Stomach (tissue), 9 donors: Measurements from ENCODE around the gene SERPINE1. TPM values are rescaled to one million over a fixed set of nuclear protein-coding genes. Genes with fewer than 3 reads are reported as not detected.
A peak's percentile ranks its signal among the peaks of the same experiment; 100 is the strongest.
"Not testable (repeated sequence)": the region's sequence is repeated elsewhere in the genome, so short reads cannot be mapped to it uniquely, and the experiment has no call there.

Experiments used
- DNase-seq, 2 donors: peaks; one replicate each; pipeline versions ENCODE4 v3.0.0 to v3.0.0-alpha.2; 2013 to 2019
- H3K27ac ChIP-seq, 5 donors: fragments of 200-600 bp in 4 of 5; sonication (generic) in 4 of 5; one replicate each; pipeline ENCODE4 v1.5.1; 2013 to 2019; ENCODE audit warnings: mild to moderate bottlenecking in 1 of 5, moderate library complexity in 1 of 5
- H3K27me3 ChIP-seq, 3 donors: fragments of 200-600 bp; sonication (generic); one replicate each; pipeline ENCODE4 v1.5.1; 2017 to 2019; ENCODE audit warnings: mixed run types in 1 of 3
- H3K36me3 ChIP-seq, 4 donors: fragments of 200-600 bp; sonication (generic); 1 replicate in 3 of 4; 2 replicates in 1 of 4; pipeline ENCODE4 v1.5.1; 2016 to 2019
- H3K4me1 ChIP-seq, 4 donors: fragments of 200-600 bp; sonication (generic); one replicate each; pipeline ENCODE4 v1.5.1; 2016 to 2019
- H3K4me3 ChIP-seq, 4 donors: fragments of 200-600 bp; sonication (generic) in 3 of 4; one replicate each; pipeline ENCODE4 v1.5.1; 2016 to 2019; ENCODE audit warnings: mild to moderate bottlenecking in 1 of 4
- H3K9me3 ChIP-seq, 4 donors: fragments of 200-600 bp; sonication (generic); one replicate each; pipeline ENCODE4 v1.5.1; 2016 to 2019
- CTCF ChIP-seq, 7 experiments: fragments of 450-650 bp in 4 of 7; fragments of 200-600 bp in 3 of 7; sonication (generic) in 3 of 7; IDR thresholded peaks; one replicate each; pipeline ENCODE4 v1.5.1; 2016 to 2019; ENCODE audit warnings: antibody characterized with exemption in 7 of 7, control low read depth in 2 of 7, mild to moderate bottlenecking in 1 of 7
- EP300 ChIP-seq: sonication (generic); formaldehyde crosslinking; IDR thresholded peaks from one replicate; pipeline ENCODE4 v1.6.1; 2017; ENCODE audit warnings: antibody characterized with exemption
- POLR2A ChIP-seq, 4 donors: fragments of 450-650 bp; IDR thresholded peaks; one replicate each; pipeline ENCODE4 v1.6.1; 2016; ENCODE audit warnings: antibody characterized with exemption in 4 of 4, control low read depth in 2 of 4, mild to moderate bottlenecking in 1 of 4, moderate library complexity in 1 of 4
- POLR2AphosphoS5 ChIP-seq, 3 donors: sonication (generic); formaldehyde crosslinking; IDR thresholded peaks; one replicate each; pipeline ENCODE4 v1.6.1; 2016; ENCODE audit warnings: antibody characterized with exemption in 3 of 3
- WGBS, 5 donors: extraction: QIAGEN DNeasy Blood & Tissue Kit in 3 of 5; methylation state at CpG; one replicate each; pipeline versions ENCODE4 v1.1.5 to v1.1.7; 2013 to 2018; 5-methylcytosine and 5-hydroxymethylcytosine counted together
- intact Hi-C: fragments of 100-400 bp; cut with DNase I; formaldehyde crosslinking; loops from one replicate; pipeline ENCODE4 v1.15.1; 2023; ENCODE audit warnings: low total_unique reads
- polyA plus RNA-seq, 3 donors: library from polyadenylated mRNA; stranded (reverse); fragments of 200-250 nt; gene quantifications; one replicate each; pipeline ENCODE4 v1.2.3, GENCODE V29; 2013
- total RNA-seq, 5 donors: library from RNA; depleted of rRNA; stranded (reverse); fragments of >200 nt; gene quantifications; one replicate each; pipeline versions ENCODE4 v1.1.0 to v1.2.3, GENCODE V29; 2014 to 2016
- donor health status: healthy with polysubstance abuse.
- donor health status: Bipolar disorder and iron deficiency.
- donor health status: healthy.

Gene SERPINE1
- total and polyA plus RNA-seq, 8 donors, result 0.58 to 25.0 (median 6.3) TPM

GRCh38 chr7:101127460-101128039 is 646 bp downstream of the SERPINE1 start:
- intact Hi-C loops, result no loop called here
- Histone ChIP-seq H3K36me3 (peaks cover 0 to 12% (median 2%) of the 10 kb centered on the region in 4 donors), H3K27me3 (peaks cover 0 to 23% (median 0%) of the 10 kb centered on the region in 3 donors), H3K4me3 (peak overlapping the region; percentile 8 to 37 (median 31)), H3K27ac (peak overlapping the region in 4 of 5 donors; percentile 38 to 81 (median 71)), H3K9me3 (no peaks in the 10 kb centered on the region), H3K4me1 (peaks cover 25 to 45% (median 29%) of the 10 kb centered on the region in 4 donors)
- WGBS, 5 donors, result 68 to 75% (median 74%) methylated on average over 3 of the region's 3 CpGs
- no peak for DNase-seq
- no peak for TF ChIP-seq EP300
- TF ChIP-seq POLR2A (IDR thresholded peaks at IDR 0.05), result no peak
- no peak for TF ChIP-seq POLR2AphosphoS5 (IDR thresholded peaks at IDR 0.05)
- TF ChIP-seq CTCF (IDR thresholded peaks at IDR 0.05), result no peak

GRCh38 chr7:101128040-101128834 is 1.3 kb downstream of the SERPINE1 start:
- 74 to 87% (median 77%) methylated on average over 12 to 14 of the region's 14 CpGs for WGBS, 5 donors
- no peaks in the 10 kb centered on the region for H3K9me3 ChIP-seq
- intact Hi-C loops, result no loop called here
- TF ChIP-seq POLR2AphosphoS5 (IDR thresholded peaks at IDR 0.05) (no peak), EP300 (no peak), POLR2A (IDR thresholded peaks at IDR 0.05) (no peak), CTCF (IDR thresholded peaks at IDR 0.05) (no peak)
- H3K36me3 ChIP-seq, result peaks cover 0 to 12% (median 2%) of the 10 kb centered on the region in 4 donors
- H3K4me3 ChIP-seq, result peak overlapping the region in 3 of 4 donors; percentile 1 to 37 (median 25)
- no peak for DNase-seq
- H3K4me1 ChIP-seq, result peaks cover 18 to 38% (median 25%) of the 10 kb centered on the region in 4 donors
- peaks cover 0 to 23% (median 0%) of the 10 kb centered on the region in 3 donors for H3K27me3 ChIP-seq
- peak overlapping the region in 1 of 5 donors; percentile 38 for H3K27ac ChIP-seq

- intact Hi-C loops, result no loop called here
- H3K36me3 ChIP-seq, result peaks cover 0 to 24% (median 2%) of the 10 kb centered on the region in 4 donors
- WGBS, 5 donors, result 80 to 86% (median 83%) methylated on average over 3 of the region's 3 CpGs
- no peak overlapping the region for H3K27ac ChIP-seq
- peaks cover 18 to 31% (median 22%) of the 10 kb centered on the region in 4 donors for H3K4me1 ChIP-seq
- no peaks in the 10 kb centered on the region for H3K9me3 ChIP-seq
- peaks cover 0 to 23% (median 0%) of the 10 kb centered on the region in 3 donors for H3K27me3 ChIP-seq
- no peak overlapping the region for H3K4me3 ChIP-seq
- no peak for TF ChIP-seq EP300
- TF ChIP-seq POLR2A (IDR thresholded peaks at IDR 0.05), result no peak
- TF ChIP-seq CTCF (IDR thresholded peaks at IDR 0.05), result no peak
- TF ChIP-seq POLR2AphosphoS5 (IDR thresholded peaks at IDR 0.05), result no peak
- DNase-seq, result no peak
These were observed 2.8 kb downstream of the SERPINE1 start for GRCh38 chr7:101129603-101130117.

- WGBS, 5 donors, result 81 to 90% (median 85%) methylated on average over 18 of the region's 18 CpGs
- H3K27me3 ChIP-seq, result peaks cover 0 to 15% (median 0%) of the 10 kb centered on the region in 3 donors
- intact Hi-C loops, DNase-seq, H3K9me3 ChIP-seq, H3K27ac ChIP-seq, H3K4me3 ChIP-seq, H3K4me1 ChIP-seq: not testable (repeated sequence)
- peaks cover 0 to 37% (median 2%) of the 10 kb centered on the region in 4 donors for H3K36me3 ChIP-seq
These were observed 6.0 kb downstream of the SERPINE1 start for GRCh38 chr7:101132626-101133600.
